ENCODE data around the gene LCK. TPM values are rescaled to one million over a fixed set of nuclear protein-coding genes. Genes with fewer than 3 reads are reported as not detected.

LCK gene
- total RNA-seq, 1 donor from 2014 or later, result not detected

DNA sequence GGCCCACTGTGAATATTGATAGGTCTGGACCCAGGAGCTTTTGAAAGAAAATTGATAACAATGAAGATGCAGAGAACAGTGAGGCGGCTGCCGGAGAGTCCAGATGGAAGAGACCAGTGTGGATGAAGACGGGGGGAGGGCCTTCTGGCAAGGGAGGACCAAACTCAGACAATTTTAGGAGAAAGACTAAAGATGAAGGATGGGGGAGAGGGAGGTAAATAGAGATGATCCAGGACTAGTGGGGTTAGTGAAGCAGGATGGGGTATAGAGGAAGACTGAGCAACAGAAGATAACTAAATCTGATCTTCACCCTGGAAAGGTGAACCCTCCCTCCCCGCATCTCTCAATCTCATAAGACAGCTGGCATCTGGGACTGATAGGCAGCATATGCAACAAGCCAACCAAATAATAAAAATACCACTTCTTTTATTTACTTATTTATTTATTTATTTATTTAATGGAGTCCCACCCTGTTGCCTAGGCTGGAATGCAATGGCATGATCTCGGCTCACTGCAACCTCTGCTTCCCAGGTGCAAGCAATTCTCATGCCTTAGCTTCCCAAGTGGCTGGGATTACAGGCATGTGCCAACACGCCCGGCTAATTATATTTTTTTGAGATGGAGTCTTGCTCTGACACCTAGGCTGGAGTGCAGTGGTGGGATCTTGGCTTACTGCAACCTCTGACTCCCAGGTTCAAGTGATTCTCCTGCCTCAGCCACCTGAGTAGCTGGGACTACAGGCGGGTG lies 18.3 kb upstream of the LCK start:
- Mint-ChIP-seq H3K4me3 (no peak overlapping the region), H3K27me3 (ENCODE audit: low read depth) (no peaks in the 10 kb centered on the region), H3K27ac (ENCODE audit: unreplicated experiment) (no peak overlapping the region), H3K36me3 (ENCODE audit: low read depth) (peaks cover 11% of the 10 kb centered on the region), H3K9me3 (no peaks in the 10 kb centered on the region), H3K4me1 (no peaks in the 10 kb centered on the region)
- DNase-seq (ENCODE audit: low read depth, low spot score), result no peak
- TF ChIP-seq, protein P1, sequence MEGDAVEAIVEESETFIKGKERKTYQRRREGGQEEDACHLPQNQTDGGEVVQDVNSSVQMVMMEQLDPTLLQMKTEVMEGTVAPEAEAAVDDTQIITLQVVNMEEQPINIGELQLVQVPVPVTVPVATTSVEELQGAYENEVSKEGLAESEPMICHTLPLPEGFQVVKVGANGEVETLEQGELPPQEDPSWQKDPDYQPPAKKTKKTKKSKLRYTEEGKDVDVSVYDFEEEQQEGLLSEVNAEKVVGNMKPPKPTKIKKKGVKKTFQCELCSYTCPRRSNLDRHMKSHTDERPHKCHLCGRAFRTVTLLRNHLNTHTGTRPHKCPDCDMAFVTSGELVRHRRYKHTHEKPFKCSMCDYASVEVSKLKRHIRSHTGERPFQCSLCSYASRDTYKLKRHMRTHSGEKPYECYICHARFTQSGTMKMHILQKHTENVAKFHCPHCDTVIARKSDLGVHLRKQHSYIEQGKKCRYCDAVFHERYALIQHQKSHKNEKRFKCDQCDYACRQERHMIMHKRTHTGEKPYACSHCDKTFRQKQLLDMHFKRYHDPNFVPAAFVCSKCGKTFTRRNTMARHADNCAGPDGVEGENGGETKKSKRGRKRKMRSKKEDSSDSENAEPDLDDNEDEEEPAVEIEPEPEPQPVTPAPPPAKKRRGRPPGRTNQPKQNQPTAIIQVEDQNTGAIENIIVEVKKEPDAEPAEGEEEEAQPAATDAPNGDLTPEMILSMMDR (conservative IDR thresholded peaks at IDR 0.05), result no peak

DNA sequence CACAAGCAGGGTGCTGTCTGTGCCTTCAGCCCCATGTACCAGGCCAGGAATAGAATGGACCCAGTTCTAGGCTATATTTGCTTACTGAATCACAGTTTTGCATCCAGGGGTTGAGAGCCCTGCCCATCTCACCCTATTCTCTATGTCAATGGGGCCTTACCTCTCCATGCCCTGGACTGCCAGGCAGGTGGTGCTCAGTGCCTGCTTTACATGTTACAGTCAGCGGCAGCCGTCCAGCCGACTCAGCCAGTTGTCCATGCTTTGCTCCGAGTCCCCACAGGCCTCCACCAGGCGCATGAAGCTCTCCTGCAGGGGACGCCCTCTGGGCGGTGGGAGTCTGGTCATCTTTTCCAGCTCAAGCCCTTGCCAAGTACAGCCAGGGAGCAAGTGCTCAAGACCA lies 16.3 kb upstream of the LCK start:
- no peaks in the 10 kb centered on the region for H3K9me3 Mint-ChIP-seq
- H3K4me3 Mint-ChIP-seq, result no peak overlapping the region
- H3K27ac Mint-ChIP-seq (ENCODE audit: unreplicated experiment), result no peak overlapping the region
- no peaks in the 10 kb centered on the region for H3K36me3 Mint-ChIP-seq (ENCODE audit: low read depth)
- H3K27me3 Mint-ChIP-seq (ENCODE audit: low read depth), result no peaks in the 10 kb centered on the region
- H3K4me1 Mint-ChIP-seq, result peaks cover 9% of the 10 kb centered on the region
- DNase-seq (ENCODE audit: low read depth, low spot score), result no peak
- TF ChIP-seq, protein P1 (conservative IDR thresholded peaks at IDR 0.05), result no peak

DNA sequence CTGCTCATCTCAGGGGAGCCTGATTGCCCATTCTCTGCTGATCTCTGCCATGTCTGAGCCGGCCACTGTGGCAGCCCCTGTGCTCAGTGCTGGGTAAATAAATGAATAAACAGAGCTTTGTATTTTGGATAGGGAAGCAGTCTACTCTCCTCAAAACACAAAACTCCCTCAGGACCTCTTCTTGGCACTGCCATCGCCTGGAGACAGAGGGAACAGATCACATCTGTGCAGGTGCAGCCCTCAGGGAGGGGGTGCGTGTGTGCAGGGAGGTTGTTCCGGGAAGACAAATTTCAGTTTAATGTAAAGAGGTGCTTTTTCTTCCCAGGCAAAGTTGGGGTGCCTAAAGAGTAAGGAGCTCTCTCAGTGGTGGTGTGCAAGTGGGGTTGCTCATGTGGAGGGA lies 11.7 kb upstream of the LCK start:
- no peak for DNase-seq (ENCODE audit: low read depth, low spot score)
- TF ChIP-seq, protein P1 (conservative IDR thresholded peaks at IDR 0.05), result no peak
- H3K27me3 Mint-ChIP-seq (ENCODE audit: low read depth), result no peaks in the 10 kb centered on the region
- no peak overlapping the region for H3K27ac Mint-ChIP-seq (ENCODE audit: unreplicated experiment)
- peaks cover 32% of the 10 kb centered on the region for H3K4me1 Mint-ChIP-seq
- no peaks in the 10 kb centered on the region for H3K36me3 Mint-ChIP-seq (ENCODE audit: low read depth)
- peak overlapping the region; percentile 89 for H3K4me3 Mint-ChIP-seq
- no peaks in the 10 kb centered on the region for H3K9me3 Mint-ChIP-seq

DNA sequence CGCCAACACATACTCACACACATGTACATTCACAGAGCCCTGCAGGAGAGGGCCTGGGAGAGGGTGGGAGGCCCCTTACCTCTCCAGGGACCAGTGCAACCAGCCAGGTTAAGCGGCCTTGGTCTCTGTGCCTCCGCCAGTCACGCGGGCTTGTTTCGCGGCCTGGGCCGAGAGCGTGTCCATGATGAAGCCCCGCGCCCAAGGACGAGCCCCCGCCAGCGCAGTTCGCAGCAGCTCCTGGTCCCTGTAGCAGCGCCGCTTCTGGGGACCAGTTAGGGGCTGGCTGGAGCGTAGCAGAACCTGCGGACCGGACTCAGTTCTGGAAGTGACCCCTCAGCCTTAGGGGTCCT lies 11.3 kb upstream of the LCK start:
- no peaks in the 10 kb centered on the region for H3K9me3 Mint-ChIP-seq

DNA sequence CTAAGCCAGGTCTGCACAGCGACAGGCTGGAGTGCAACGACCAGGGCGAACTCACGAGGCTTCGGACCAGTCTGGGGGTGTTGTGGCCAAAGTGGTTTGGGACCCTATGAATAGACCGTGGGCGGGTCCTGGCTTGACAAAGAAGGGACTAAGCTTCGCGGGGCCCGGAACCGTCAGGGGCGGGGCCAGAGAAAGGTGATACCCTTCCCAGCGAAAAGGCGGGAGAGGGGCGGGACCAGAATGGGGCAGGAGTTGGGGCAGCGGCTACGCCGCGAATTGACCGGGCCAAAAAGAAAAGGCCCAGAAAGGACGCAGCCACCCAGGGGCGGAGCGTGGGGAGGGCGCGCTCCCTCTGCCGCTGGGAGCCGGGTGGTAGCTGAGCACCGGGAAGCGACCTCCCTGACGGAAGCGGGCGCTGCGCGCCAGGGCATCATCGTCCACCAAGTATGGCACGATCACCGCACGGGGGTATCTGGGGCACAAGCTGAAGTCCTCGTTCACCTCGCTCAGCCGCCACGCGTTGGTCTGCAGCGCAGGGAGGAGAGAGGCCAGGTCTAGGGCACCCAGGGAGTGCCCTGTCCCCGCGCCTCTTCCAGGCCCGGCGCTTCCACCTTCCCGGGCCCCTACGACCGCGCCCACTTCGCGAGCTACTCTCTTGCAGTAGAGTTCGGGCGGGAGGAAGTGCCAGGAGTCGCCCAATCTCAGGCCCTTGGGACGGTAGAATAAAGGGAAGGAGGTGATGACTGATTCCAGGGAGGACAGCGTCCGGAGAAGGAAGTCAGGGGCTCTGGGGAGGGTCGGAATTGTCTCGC lies 10.7 kb upstream of the LCK start:
- H3K36me3 Mint-ChIP-seq (ENCODE audit: low read depth), result no peaks in the 10 kb centered on the region
- no peaks in the 10 kb centered on the region for H3K27me3 Mint-ChIP-seq (ENCODE audit: low read depth)
- H3K27ac Mint-ChIP-seq (ENCODE audit: unreplicated experiment), result no peak overlapping the region
- peak overlapping the region; percentile 89 for H3K4me3 Mint-ChIP-seq
- TF ChIP-seq, protein P1 (conservative IDR thresholded peaks at IDR 0.05), result peak; percentile 33
- H3K9me3 Mint-ChIP-seq, result no peaks in the 10 kb centered on the region
- peak; percentile 51 for DNase-seq (ENCODE audit: low read depth, low spot score)
- H3K4me1 Mint-ChIP-seq, result peaks cover 32% of the 10 kb centered on the region

More for the DNA sequence above, 11.3 kb upstream of the LCK start:
- peaks cover 32% of the 10 kb centered on the region for H3K4me1 Mint-ChIP-seq
- no peaks in the 10 kb centered on the region for H3K27me3 Mint-ChIP-seq (ENCODE audit: low read depth)
- TF ChIP-seq, protein P1 (conservative IDR thresholded peaks at IDR 0.05), result no peak
- DNase-seq (ENCODE audit: low read depth, low spot score), result no peak
- H3K36me3 Mint-ChIP-seq (ENCODE audit: low read depth), result no peaks in the 10 kb centered on the region
- no peak overlapping the region for H3K27ac Mint-ChIP-seq (ENCODE audit: unreplicated experiment)
- peak overlapping the region; percentile 89 for H3K4me3 Mint-ChIP-seq

All from neural crest cell (in vitro differentiated cells).